GM18873 (cell line): ENCODE results near the gene PCED1B.
"Not testable (repeated sequence)": the region's sequence is repeated elsewhere in the genome, so short reads cannot be mapped to it uniquely, and the experiment has no call there.

Source experiments
- ATAC-seq: cut with Tn5 transposase; IDR thresholded peaks from one replicate; pipeline ENCODE4 v1.9.1; 2021; ENCODE audit warnings: mild to moderate bottlenecking, moderate library complexity, moderate number of reproducible peaks; ENCODE audit not compliant: unreplicated experiment, low FRiP score

The PCED1B gene

GRCh38 chr12:47159348-47159747 is 79.9 kb downstream of the PCED1B start:
- no peak for ATAC-seq

GRCh38 chr12:47160316-47161244 is 81.2 kb downstream of the PCED1B start:
- ATAC-seq, result no peak

- no peak for ATAC-seq
These were observed 84.7 kb downstream of the PCED1B start for GRCh38 chr12:47164116-47164515.

GRCh38 chr12:47164724-47165439 is 85.5 kb downstream of the PCED1B start:
- ATAC-seq, result no peak

- ATAC-seq, result no peak
These were observed 86.5 kb downstream of the PCED1B start for GRCh38 chr12:47165934-47166333.

GRCh38 chr12:47166365-47166764 is 86.9 kb downstream of the PCED1B start:
- ATAC-seq, result no peak

- not testable (repeated sequence) for ATAC-seq
These were observed 90.9 kb downstream of the PCED1B start for GRCh38 chr12:47170281-47170680.

- no peak for ATAC-seq
These were observed 98.6 kb downstream of the PCED1B start for GRCh38 chr12:47178014-47178413.

GRCh38 chr12:47182164-47182938 is 102.9 kb downstream of the PCED1B start:
- not testable (repeated sequence) for ATAC-seq

- ATAC-seq, result no peak
These were observed 104.8 kb downstream of the PCED1B start for GRCh38 chr12:47184229-47184628.

- no peak for ATAC-seq
These were observed 105.4 kb downstream of the PCED1B start for GRCh38 chr12:47184813-47185212.

GRCh38 chr12:47186246-47186645 is 106.8 kb downstream of the PCED1B start:
- ATAC-seq, result no peak

- ATAC-seq, result no peak
These were observed 109.4 kb downstream of the PCED1B start for GRCh38 chr12:47188576-47189441.

GRCh38 chr12:47189728-47190127 is 110.3 kb downstream of the PCED1B start:
- no peak for ATAC-seq

- no peak for ATAC-seq
These were observed 110.9 kb downstream of the PCED1B start for GRCh38 chr12:47190271-47190750.

- ATAC-seq, result no peak
These were observed 111.5 kb downstream of the PCED1B start for GRCh38 chr12:47190905-47191304.

GRCh38 chr12:47192051-47192450 is 112.6 kb downstream of the PCED1B start:
- no peak for ATAC-seq

- no peak for ATAC-seq
These were observed 113.6 kb downstream of the PCED1B start for GRCh38 chr12:47193066-47193465.

- no peak for ATAC-seq
These were observed 115.1 kb downstream of the PCED1B start for GRCh38 chr12:47194501-47194900.

GRCh38 chr12:47200446-47200845 is 121.0 kb downstream of the PCED1B start:
- ATAC-seq, result no peak
